ENCODE data around the gene CCR7. TPM values are rescaled to one million over a fixed set of nuclear protein-coding genes. Genes with fewer than 3 reads are reported as not detected.

The CCR7 gene
- total and polyA plus RNA-seq, 2 of the 4 experiments (the other 2 are of a cell fraction) = 0.14 to 0.36 TPM

GRCh38 chr17:40545660-40546059, 19.6 kb downstream of the CCR7 start:
- in situ Hi-C loops (cut with MboI; ENCODE audit: low sequenced_read_pairs) (no loop called here), dilution Hi-C loops (cut with HindIII; ENCODE audit: low sequenced_read_pairs, unreplicated experiment) (no loop called here), intact Hi-C loops (cut with micrococcal nuclease) (no loop called here)
- peak overlapping the region; percentile 11; the same call in 1 of the 2 replicates for H4K5ac ChIP-seq (ENCODE audit: low read depth, low read length)
- H2BK5ac ChIP-seq (ENCODE audit: low read depth, low read length, poor library complexity, severe bottlenecking) = peak overlapping the region; percentile 51
- ATAC-seq (ENCODE audit: low read depth) = no peak
- no peaks in the 10 kb centered on the region for H3K27me3 ChIP-seq (ENCODE audit: control insufficient read depth, insufficient read depth, low read length)
- H3K4ac ChIP-seq (ENCODE audit: low read depth, low read length) = peak overlapping the region; percentile 83
- H4K8ac ChIP-seq (ENCODE audit: low read depth in 2 of 2, low read length in 2 of 2) = peak overlapping the region in 1 of 2 experiments; percentile 33; a peak in 1 of 4 replicates
- H3K79me1 ChIP-seq (ENCODE audit: low read depth in 1 of 2, low read length in 2 of 2) = peaks cover 0 to 37% of the 10 kb centered on the region in 2 experiments; a peak in 3 of 4 replicates
- no peaks in the 10 kb centered on the region for H3K9me3 ChIP-seq (ENCODE audit: control insufficient read depth, insufficient read depth, low read length)
- TF ChIP-seq SMC3 (IDR thresholded peaks at IDR 0.05; ENCODE audit: low read depth, low read length) (no peak), RAD21 (IDR thresholded peaks at IDR 0.05; ENCODE audit: low read length) (no peak), USF2 (IDR thresholded peaks at IDR 0.05; ENCODE audit: low read depth, low read length) (no peak), MXI1 (IDR thresholded peaks at IDR 0.05; ENCODE audit: borderline replicate concordance, low read depth, low read length) (no peak)
- H3K23ac ChIP-seq (ENCODE audit: low read depth, low read length) = no peak overlapping the region
- peak overlapping the region; percentile 85 for H2BK120ac ChIP-seq (ENCODE audit: low read depth, low read length)
- 0 out of 2 replicates have a peak overlapping the region, but pooled peaks have one; percentile 8 for H3K27ac ChIP-seq (ENCODE audit: insufficient read depth, low read length)
- no peak overlapping the region for H3K9ac ChIP-seq (ENCODE audit: low read depth, low read length)
- H4K20me1 ChIP-seq (ENCODE audit: insufficient read depth, low read length) = no peaks in the 10 kb centered on the region
- H2AFZ ChIP-seq (replicated peaks; ENCODE audit: low read length, poor library complexity) = peak overlapping the region; percentile 9
- no CpG with 5 or more reads among the region's 11 CpGs for WGBS, 2 experiments (ENCODE audit: extremely low coverage in 2 of 2, insufficient read length in 1 of 2)
- H4K91ac ChIP-seq (ENCODE audit: insufficient read depth, low read depth, low read length) = peak overlapping the region; percentile 81
- H2AK9ac ChIP-seq (replicated peaks; ENCODE audit: low read depth, low read length, poor library complexity) = no peak overlapping the region
- BruUV-seq (replicated peaks) = no TSS peak
- peak overlapping the region; percentile 60 for H2AK5ac ChIP-seq (ENCODE audit: low read depth, low read length)
- H3K9me1 ChIP-seq (ENCODE audit: insufficient read depth, low read length) = peaks cover 54% of the 10 kb centered on the region
- ChIA-PET CTCF (interaction anchor here (1.1 kb wide), 1 partner anchor 14 kb away, joined by 3 read pairs; no protein-coding TSS in a partner anchor), POLR2A (ENCODE audit: unreplicated experiment) (no interaction called here)
- peak overlapping the region; percentile 14 for H3K14ac ChIP-seq (replicated peaks; ENCODE audit: low read depth, low read length)
- H2BK20ac ChIP-seq (ENCODE audit: low read depth, low read length) = peak overlapping the region; percentile 92
- H3K56ac ChIP-seq (ENCODE audit: extremely low read depth, insufficient read depth, low read length) = no peak overlapping the region
- H2BK15ac ChIP-seq (ENCODE audit: low read depth, low read length) = peak overlapping the region; percentile 81; the same call in 2 of the 3 replicates
- H3K18ac ChIP-seq (ENCODE audit: low read depth, low read length) = peak overlapping the region; percentile 31
- DNase-seq = no peak
- H3K4me1 ChIP-seq (ENCODE audit: control insufficient read depth, insufficient read depth, low read length) = peaks cover 54% of the 10 kb centered on the region
- no peak overlapping the region for H3K4me3 ChIP-seq (ENCODE audit: insufficient read depth, low read depth, low read length)
- no peak overlapping the region for H3K4me2 ChIP-seq (ENCODE audit: low read depth, low read length)
- H3K36me3 ChIP-seq (ENCODE audit: control insufficient read depth, insufficient read depth, low read length) = no peaks in the 10 kb centered on the region

All from IMR-90 (cell line).